Neural cell (in vitro differentiated cells): ENCODE measurements around the gene TMEM164.

Source experiments
- EZH2 ChIP-seq: fragments of 200-600, 300-800 bp; shearing (Covaris generic), sonication (generic); IDR thresholded peaks from 2 replicates; pipeline ENCODE4 v1.6.1; 2014; ENCODE audit warnings: antibody characterized with exemption, low read length, borderline replicate concordance, mild to moderate bottlenecking; ENCODE audit not compliant: insufficient read depth, poor library complexity, severe bottlenecking
- POLR2AphosphoS5 ChIP-seq: IDR thresholded peaks from 2 replicates; pipeline ENCODE4 v1.6.1; 2012

- TF ChIP-seq EZH2 = no peak
- no peak for TF ChIP-seq POLR2AphosphoS5
Measured at GRCh38 chrX:110132450-110133114, 129.7 kb downstream of the TMEM164 start.
